ENCODE measurements around the gene RNASE7.
"Not testable (repeated sequence)": the region's sequence is repeated elsewhere in the genome, so short reads cannot be mapped to it uniquely, and the experiment has no call there.

Gene RNASE7

GRCh38 chr14:21041676-21042433 lies at the start of gene RNASE7:
Gene RNASE7, plus strand, starts transcription at chr14:21042362. Its CDS starts 631 bp downstream, at chr14:21042993.
- no peak for DNase-seq (ENCODE audit: low read depth in 3 of 3)

- no peak for DNase-seq (ENCODE audit: low read depth in 3 of 3)
Observed at GRCh38 chr14:20996521-20996920, 45.6 kb upstream of the RNASE7 start.

- no peak for DNase-seq (ENCODE audit: low read depth in 3 of 3)
Observed at GRCh38 chr14:20997115-20997514, 45.0 kb upstream of the RNASE7 start.

- no peak for DNase-seq (ENCODE audit: low read depth in 3 of 3)
Observed at GRCh38 chr14:20997564-20997963, 44.6 kb upstream of the RNASE7 start.

GRCh38 chr14:20998139-20998538 lies 44.0 kb upstream of the RNASE7 start:
- DNase-seq (ENCODE audit: low read depth in 3 of 3), result no peak

- DNase-seq (ENCODE audit: low read depth in 3 of 3), result no peak
Observed at GRCh38 chr14:20998674-20999366, 43.3 kb upstream of the RNASE7 start, which contains the start of gene SLC39A2. Gene SLC39A2, plus strand, starts transcription at chr14:20999293. Its CDS starts 154 bp downstream, at chr14:20999447.

- DNase-seq (ENCODE audit: low read depth in 3 of 3), result no peak
Observed at GRCh38 chr14:20999591-20999990, 42.6 kb upstream of the RNASE7 start.

- no peak for DNase-seq (ENCODE audit: low read depth in 3 of 3)
Observed at GRCh38 chr14:21001218-21001617, 40.9 kb upstream of the RNASE7 start.

GRCh38 chr14:21003788-21004346 lies 38.3 kb upstream of the RNASE7 start:
- DNase-seq (ENCODE audit: low read depth in 3 of 3), result no peak

GRCh38 chr14:21009721-21010120 lies 32.4 kb upstream of the RNASE7 start:
- not testable (repeated sequence) for DNase-seq (ENCODE audit: low read depth in 3 of 3)

- DNase-seq (ENCODE audit: low read depth in 3 of 3), result no peak
Observed at GRCh38 chr14:21011136-21011535, 31.0 kb upstream of the RNASE7 start.

- DNase-seq (ENCODE audit: low read depth in 3 of 3), result peak; percentile 57 to 74 (median 68)
Observed at GRCh38 chr14:21014761-21015190, 27.4 kb upstream of the RNASE7 start.

GRCh38 chr14:21015312-21015711 lies 26.9 kb upstream of the RNASE7 start:
- DNase-seq (ENCODE audit: low read depth in 3 of 3), result no peak

GRCh38 chr14:21016413-21017190 lies 25.6 kb upstream of the RNASE7 start:
- DNase-seq (ENCODE audit: low read depth in 3 of 3), result no peak

- DNase-seq (ENCODE audit: low read depth in 3 of 3), result no peak
Observed at GRCh38 chr14:21017528-21018245, 24.5 kb upstream of the RNASE7 start.

GRCh38 chr14:21018286-21018685 lies 23.9 kb upstream of the RNASE7 start:
- DNase-seq (ENCODE audit: low read depth in 3 of 3), result no peak

- no peak for DNase-seq (ENCODE audit: low read depth in 3 of 3)
Observed at GRCh38 chr14:21018781-21019180, 23.4 kb upstream of the RNASE7 start.

- DNase-seq (ENCODE audit: low read depth in 3 of 3), result no peak
Observed at GRCh38 chr14:21019366-21019765, 22.8 kb upstream of the RNASE7 start.

GRCh38 chr14:21020977-21021545 lies 21.1 kb upstream of the RNASE7 start:
- DNase-seq (ENCODE audit: low read depth in 3 of 3), result no peak

- no peak for DNase-seq (ENCODE audit: low read depth in 3 of 3)
Observed at GRCh38 chr14:21022686-21023085, 19.5 kb upstream of the RNASE7 start.

GRCh38 chr14:21023174-21023573 lies 19.0 kb upstream of the RNASE7 start:
- no peak for DNase-seq (ENCODE audit: low read depth in 3 of 3)
